HepG2 (cell line): Measurements from ENCODE around the gene CD14. TPM values are rescaled to one million over a fixed set of nuclear protein-coding genes. Genes with fewer than 3 reads are reported as not detected.

Experiments
- ATAC-seq: fragments of 200-7000 bp; cut with Tn5 transposase; 3 replicates; pipeline ENCODE4 v1.9.1; 2020; ENCODE audit warnings: mild to moderate bottlenecking, moderate library complexity
- BruUV-seq: library from RNA; stranded (reverse); fragments of 400-500 nt; replicated peaks from 2 replicates; lab custom pipeline; 2021; lab: Mats Ljungman, UMichigan
- CTCF ChIA-PET: fragments of 300-600 bp; formaldehyde crosslinking; extraction: SDS; loops from one replicate; lab custom pipeline; 2021; ENCODE audit warnings: low total read pairs, inconsistent platforms, low intra/inter-chr PET ratio; lab: Yijun Ruan, JAX
- POLR2A ChIA-PET: fragments of 350-600 bp; sonication (Branson Sonifier 250); formaldehyde crosslinking; loops from one replicate; lab custom pipeline; 2020; ENCODE audit warnings: antibody characterized with exemption, inconsistent platforms; lab: Yijun Ruan, JAX
- DNase-seq: peaks from one replicate; pipeline ENCODE4 v3.0.0-alpha.2; 2015; ENCODE audit warnings: low spot score
- FAIRE-seq: peaks from 3 replicates; lab custom pipeline; 2011; peaks lifted over from hg19 to GRCh38; lab: Jason Lieb, UNC
- H2AFZ ChIP-seq: one replicate; pipeline ENCODE4 v1.6.1; 2011; ENCODE audit warnings: low read length, inconsistent platforms
- H3K27ac ChIP-seq: fragments of 300-600 bp; 3 replicates; pipeline ENCODE4 v1.8.0; 2011; ENCODE audit warnings: mixed run types, mild to moderate bottlenecking, mixed read lengths, low read length, inconsistent platforms; ENCODE audit not compliant: insufficient read depth; ENCODE audit errors: extremely low read length
- H3K27me3 ChIP-seq, 2 experiments: fragments of 200-600 bp in 1 of 2; 2 replicates in 1 of 2; 3 replicates in 1 of 2; pipeline versions ENCODE4 v1.6.0 to v1.8.0; 2011; ENCODE audit warnings: low read length in 2 of 2, mild to moderate bottlenecking in 2 of 2, moderate library complexity in 2 of 2, inconsistent platforms in 1 of 2; ENCODE audit not compliant: insufficient read depth in 2 of 2, control insufficient read depth in 1 of 2
- H3K36me3 ChIP-seq, 2 experiments: fragments of 200-600 bp in 1 of 2; replicated peaks in 1 of 2; 2 replicates in 1 of 2; 3 replicates in 1 of 2; pipeline versions ENCODE4 v1.5.1 to v1.8.0; 2011; ENCODE audit warnings: low read length in 2 of 2, inconsistent platforms in 1 of 2; ENCODE audit not compliant: insufficient read depth in 2 of 2, control insufficient read depth in 1 of 2
- H3K4me1 ChIP-seq: 2 replicates; pipeline ENCODE4 v1.5.1; 2012; ENCODE audit warnings: low read length, inconsistent platforms; ENCODE audit not compliant: insufficient read depth
- H3K4me2 ChIP-seq: 2 replicates; pipeline ENCODE4 v1.6.0; 2011; ENCODE audit warnings: low read depth, low read length, inconsistent platforms
- H3K4me3 ChIP-seq, 3 experiments: fragments of 200-600 bp in 1 of 3; sonication (generic), shearing (Covaris generic) in 1 of 3; replicated peaks in 1 of 3; 2 replicates each; pipeline ENCODE4 v1.5.1; 2011 to 2016; ENCODE audit warnings: low read length in 3 of 3, inconsistent platforms in 2 of 3, low read depth in 2 of 3, mild to moderate bottlenecking in 2 of 3, control low read depth in 1 of 3, mixed read lengths in 1 of 3; ENCODE audit not compliant: insufficient read depth in 1 of 3
- H3K79me2 ChIP-seq: one replicate; pipeline ENCODE4 v1.6.1; 2011; ENCODE audit warnings: low read length, inconsistent platforms; ENCODE audit not compliant: insufficient read depth
- H3K9ac ChIP-seq: 2 replicates; pipeline ENCODE4 v1.6.0; 2011; ENCODE audit warnings: mild to moderate bottlenecking, low read depth, low read length, inconsistent platforms; ENCODE audit not compliant: insufficient read depth
- H3K9me3 ChIP-seq: 2 replicates; pipeline ENCODE4 v1.5.1; 2012; ENCODE audit warnings: mild to moderate bottlenecking, low read length
- H4K20me1 ChIP-seq: 2 replicates; pipeline ENCODE4 v1.6.0; 2011; ENCODE audit warnings: inconsistent platforms, mild to moderate bottlenecking, low read length, moderate library complexity; ENCODE audit not compliant: insufficient read depth
- CHD2 ChIP-seq: IDR thresholded peaks from 2 replicates; pipeline ENCODE4 v1.6.1; 2011; ENCODE audit warnings: low read depth, low read length, improper control_type of control experiment
- SOX13 ChIP-seq, 3 experiments: fragments of 450-650 bp in 1 of 3; sonication (generic) in 1 of 3; formaldehyde crosslinking in 1 of 3; IDR thresholded peaks in 2 of 3; conservative IDR thresholded peaks in 1 of 3; 2 replicates each; pipeline versions ENCODE4 v1.5.0 to v1.6.1; 2016 to 2020; ENCODE audit warnings: antibody characterized with exemption in 1 of 3, mild to moderate bottlenecking in 1 of 3, missing compliant biosample characterization in 1 of 3, missing genetic modification reagents in 1 of 3, moderate library complexity in 1 of 3
- ZNF788 ChIP-seq: sonication (generic); formaldehyde crosslinking; IDR thresholded peaks from 2 replicates; pipeline ENCODE4 v1.5.0; 2020; ENCODE audit warnings: mild to moderate bottlenecking, missing genetic modification reagents, borderline replicate concordance
- WGBS: methylation state at CpG from one replicate; pipeline ENCODE4 v1.1.6; 2017; ENCODE audit warnings: low lambda C conversion rate; 5-methylcytosine and 5-hydroxymethylcytosine counted together
- in situ Hi-C: cut with HindIII; loops from 2 replicates; pipeline ENCODE4 v1.10.0; 2017; ENCODE audit warnings: low pct_unique_long_range_greater_than_20kb; ENCODE audit not compliant: extremely low pct_ligation_motif_present
- intact Hi-C: fragments of 100-400 bp; cut with micrococcal nuclease; formaldehyde crosslinking; loops from one replicate; pipeline ENCODE4 v1.10.0; 2022; ENCODE audit not compliant: unreplicated experiment
- polyA plus RNA-seq, 8 experiments: library from polyadenylated mRNA; depleted of rRNA in 3 of 8; stranded (reverse) in 7 of 8; unstranded in 1 of 8; fragments of >200 nt; fragmentation: Illumina TruSeq in 4 of 8; extraction: Trizol in 4 of 8; gene quantifications; 2 replicates each; pipeline versions ENCODE4 v1.2.1 to v1.2.3, GENCODE V29; 2011 to 2016; ENCODE audit warnings: low read depth in 4 of 8, missing spikeins in 1 of 8, mixed read lengths in 1 of 8; ENCODE audit not compliant: insufficient read depth in 1 of 8
- total RNA-seq, 5 experiments: library from RNA; depleted of rRNA; stranded (reverse); fragments of >200 nt; fragmentation: Illumina TruSeq; extraction: Trizol; gene quantifications; 2 replicates each; pipeline ENCODE4 v1.2.3, GENCODE V29; 2016; ENCODE audit warnings: low read depth in 1 of 5

CD14 gene
- total and polyA plus RNA-seq, 2 of the 13 experiments (the other 11 are each of a cell fraction or from before 2014, with no cell fraction given) = 1.7 to 4.7 TPM

- TF ChIP-seq SOX13 (IDR thresholded peaks at IDR 0.05) (no peak), SOX13 (CRISPR knock-in tag; conservative IDR thresholded peaks at IDR 0.05 in 1 of 2, IDR thresholded peaks at IDR 0.05 in 1 of 2) (peak in 1 of 2 experiments; percentile 16; a peak in 1 of 4 replicates), CHD2 (no peak)
- H4K20me1 ChIP-seq = no peaks in the 10 kb centered on the region
- peaks cover 13% of the 10 kb centered on the region for H3K4me1 ChIP-seq
- H3K9ac ChIP-seq = no peak overlapping the region
- H3K27me3 ChIP-seq = no peaks in the 10 kb centered on the region
- CTCF ChIA-PET = no interaction called here
- no peaks in the 10 kb centered on the region for H3K36me3 ChIP-seq
- no peak for FAIRE-seq
- 39% methylated on average over 5 of the region's 5 CpGs for WGBS
- no peaks in the 10 kb centered on the region for H3K9me3 ChIP-seq
- no peak overlapping the region for H2AFZ ChIP-seq
- in situ Hi-C loops (no loop called here), intact Hi-C loops (no loop called here)
- peak; percentile 36 for DNase-seq
- BruUV-seq = no TSS peak
- H3K79me2 ChIP-seq = no peaks in the 10 kb centered on the region
- H3K4me2 ChIP-seq = no peak overlapping the region; the same call in 1 of the 2 replicates
- H3K27ac ChIP-seq = no peak overlapping the region
- H3K4me3 ChIP-seq = no peak overlapping the region
- POLR2A ChIA-PET = no interaction called here
- ATAC-seq = no peak; the same call in 2 of the 3 replicates
Observed at GRCh38 chr5:140595538-140596300, 37.3 kb downstream of the CD14 start.

DNA sequence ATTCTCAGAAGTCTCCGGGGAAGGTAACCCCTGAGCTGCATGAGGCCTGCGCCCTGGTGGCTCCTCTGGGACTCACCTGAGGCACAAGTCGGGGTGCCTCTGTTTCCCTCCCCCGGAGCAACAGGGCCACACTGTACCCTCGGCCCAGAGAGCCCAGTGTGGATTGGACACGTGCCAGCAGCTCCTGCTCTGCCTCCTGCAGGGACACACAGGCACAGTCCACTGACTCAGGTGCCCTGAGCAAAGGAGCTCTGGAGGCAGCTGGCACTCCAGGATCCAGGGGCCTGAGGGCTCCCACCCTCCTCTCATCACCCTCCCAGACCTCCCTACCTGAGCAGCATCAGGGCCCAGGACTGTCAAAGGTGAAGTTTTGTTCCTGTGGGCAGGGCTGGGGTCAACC lies 38.8 kb downstream of the CD14 start:
- FAIRE-seq = no peak
- no peaks in the 10 kb centered on the region for H4K20me1 ChIP-seq
- no peak for DNase-seq
- WGBS = no CpG with 5 or more reads among the region's 6 CpGs
- no peak overlapping the region for H3K9ac ChIP-seq
- in situ Hi-C loops = no loop called here
- BruUV-seq = no TSS peak
- peaks cover 13% of the 10 kb centered on the region for H3K4me1 ChIP-seq
- no peak overlapping the region for H3K4me3 ChIP-seq
- POLR2A ChIA-PET = no interaction called here
- ATAC-seq = peak; percentile 33; the same call in 2 of the 3 replicates
- H3K9me3 ChIP-seq = no peaks in the 10 kb centered on the region
- H3K27ac ChIP-seq = no peak overlapping the region
- no peak overlapping the region for H3K4me2 ChIP-seq
- H3K36me3 ChIP-seq = no peaks in the 10 kb centered on the region
- no peaks in the 10 kb centered on the region for H3K79me2 ChIP-seq
- H3K27me3 ChIP-seq = no peaks in the 10 kb centered on the region; a peak in 1 of 5 replicates
- CTCF ChIA-PET = no interaction called here
- no peak overlapping the region for H2AFZ ChIP-seq
- TF ChIP-seq ZNF788 = no peak
- intact Hi-C loops = no loop called here
